ENCODE results near the gene ZNF878.
"Not testable (repeated sequence)": the region's sequence is repeated elsewhere in the genome, so short reads cannot be mapped to it uniquely, and the experiment has no call there.

ZNF878 gene

DNA sequence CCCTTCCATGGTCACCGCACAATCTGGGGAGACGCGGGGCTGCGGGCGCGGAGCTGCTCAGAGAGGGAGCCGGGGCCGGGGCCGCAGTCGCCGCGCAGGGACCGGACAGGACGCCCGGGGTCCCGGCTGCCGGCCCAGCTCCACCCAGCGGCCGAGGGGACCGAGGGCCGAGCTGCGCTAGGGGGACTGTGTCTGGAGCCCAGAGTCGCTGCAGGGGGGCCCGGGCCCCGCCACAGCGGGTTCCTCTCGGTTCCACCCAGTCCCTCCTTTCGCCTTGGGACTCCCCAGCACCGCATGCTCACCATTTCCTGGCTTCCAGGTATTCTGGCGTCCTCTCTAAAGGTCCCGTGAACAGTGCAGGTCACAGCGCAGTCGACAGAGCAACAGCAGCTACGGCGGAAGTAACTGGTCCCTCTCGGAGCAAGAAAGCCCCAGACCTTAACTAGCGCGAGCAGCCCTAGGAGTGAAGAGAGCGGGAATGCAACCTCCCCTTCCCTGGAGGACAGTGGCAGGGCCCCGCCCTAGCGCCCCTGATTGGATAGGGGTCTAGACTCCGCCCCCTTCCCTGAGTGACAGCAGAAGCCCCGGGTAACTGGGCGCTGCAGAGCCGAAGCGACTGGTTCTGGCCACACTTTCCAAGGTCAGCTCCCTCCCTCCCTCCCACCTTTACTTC is at the start of gene ZNF878:
Gene ZNF878, minus strand, starts transcription at position 465 of the 673 bp plus-strand sequence. Its CDS starts 160 bp downstream, at position 305.
- peak; percentile 95 to 96 for DNase-seq

DNA sequence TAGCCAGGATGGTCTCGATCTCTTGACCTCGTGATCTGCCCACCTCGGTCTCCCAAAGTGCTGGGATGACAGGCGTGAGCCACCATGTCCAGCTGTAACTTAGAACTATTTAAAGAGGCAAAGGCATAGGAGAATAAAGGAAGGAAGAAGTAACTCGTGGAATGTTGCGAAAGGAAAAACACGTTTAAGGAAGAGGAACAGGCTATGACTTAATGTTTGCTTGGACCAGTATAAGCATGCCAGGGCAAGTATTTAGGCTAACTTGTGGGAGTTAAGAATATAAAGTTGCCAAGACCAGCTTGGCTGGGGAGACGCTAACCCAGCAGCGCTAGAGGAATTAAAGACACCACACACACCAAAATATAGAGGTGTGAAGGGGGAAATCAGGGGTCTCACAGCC is 45.3 kb upstream of the ZNF878 start:
- DNase-seq, result no peak

- no peak for DNase-seq
Measured at GRCh38 chr19:12095111-12095790, 42.5 kb upstream of the ZNF878 start.

DNA sequence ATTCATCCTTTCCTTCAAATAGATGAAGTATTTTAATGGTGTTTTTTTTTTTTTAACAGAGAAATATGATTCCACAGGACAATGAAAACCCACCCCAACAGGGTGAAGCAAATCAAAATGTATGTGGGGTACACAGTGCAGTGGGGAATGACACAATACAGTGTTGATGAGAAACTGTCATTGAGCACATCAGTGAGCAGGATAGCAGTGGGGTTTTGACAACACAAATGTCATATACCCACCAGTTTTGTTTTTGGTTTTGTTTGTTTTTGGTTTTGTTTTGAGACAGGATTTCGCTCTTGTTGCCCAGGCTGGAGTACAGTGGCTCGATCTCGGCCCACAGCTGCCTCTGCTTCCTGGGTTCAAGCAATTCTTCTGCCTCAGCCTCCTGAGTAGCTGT is 41.0 kb upstream of the ZNF878 start:
- no peak for DNase-seq

DNA sequence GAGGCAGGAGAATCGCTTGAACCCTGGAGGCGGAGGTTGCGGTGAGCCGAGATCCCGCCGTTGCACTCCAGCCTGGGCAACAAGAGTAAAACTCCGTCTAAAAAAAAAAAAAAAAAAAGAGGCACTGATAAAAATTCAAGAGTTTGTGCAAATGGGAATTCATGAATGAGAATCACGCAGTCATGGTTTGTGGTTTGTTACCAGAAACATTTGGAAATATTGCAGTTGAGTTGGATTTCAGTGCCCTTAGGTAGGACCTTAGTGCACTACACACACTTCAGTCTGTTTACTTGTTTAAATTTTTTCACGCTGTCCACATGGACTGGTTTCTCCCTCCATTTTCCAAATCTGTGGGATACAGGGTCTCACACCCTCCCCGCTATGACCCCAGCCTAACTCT is 40.2 kb upstream of the ZNF878 start:
- no peak for DNase-seq

GRCh38 chr19:12092065-12092867 is 39.5 kb upstream of the ZNF878 start:
- DNase-seq, result no peak

DNA sequence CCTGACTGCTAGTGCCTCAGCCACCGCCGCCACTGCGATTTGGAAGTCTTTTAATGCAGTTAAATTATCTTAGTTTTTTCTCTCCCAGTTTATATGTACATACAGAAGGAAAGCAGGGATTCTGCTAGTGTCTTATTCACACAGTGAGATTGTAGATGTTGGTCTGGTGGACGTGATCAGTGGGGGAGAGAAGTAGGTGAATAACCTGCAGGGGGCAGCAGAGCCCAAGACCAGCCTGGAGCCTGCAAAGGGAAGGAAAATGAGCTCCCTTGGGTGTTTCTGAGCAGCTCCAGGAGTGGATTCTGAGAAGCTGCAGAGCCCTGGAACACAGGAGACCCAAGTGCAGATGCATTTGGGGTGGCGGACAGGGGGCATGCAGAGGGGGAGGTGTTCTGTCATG is 38.0 kb upstream of the ZNF878 start:
- DNase-seq, result peak; percentile 6 to 25

GRCh38 chr19:12085074-12085818 is 32.5 kb upstream of the ZNF878 start:
- DNase-seq, result no peak

- DNase-seq, result not testable (repeated sequence)
Measured at GRCh38 chr19:12083336-12083735, 30.6 kb upstream of the ZNF878 start.

- DNase-seq, result no peak
Measured at GRCh38 chr19:12077375-12077774, 24.6 kb upstream of the ZNF878 start.

- DNase-seq, result not testable (repeated sequence)
Measured at GRCh38 chr19:12076331-12076730, 23.6 kb upstream of the ZNF878 start.

GRCh38 chr19:12075538-12076139 is 22.9 kb upstream of the ZNF878 start:
- no peak for DNase-seq

GRCh38 chr19:12064590-12065538 is 12.1 kb upstream of the ZNF878 start, which contains the start of gene ZNF844:
TSS of gene ZNF844 (plus strand) at chr19:12064731. CDS start at chr19:12064874, 143 bp downstream.
- no peak for DNase-seq

DNA sequence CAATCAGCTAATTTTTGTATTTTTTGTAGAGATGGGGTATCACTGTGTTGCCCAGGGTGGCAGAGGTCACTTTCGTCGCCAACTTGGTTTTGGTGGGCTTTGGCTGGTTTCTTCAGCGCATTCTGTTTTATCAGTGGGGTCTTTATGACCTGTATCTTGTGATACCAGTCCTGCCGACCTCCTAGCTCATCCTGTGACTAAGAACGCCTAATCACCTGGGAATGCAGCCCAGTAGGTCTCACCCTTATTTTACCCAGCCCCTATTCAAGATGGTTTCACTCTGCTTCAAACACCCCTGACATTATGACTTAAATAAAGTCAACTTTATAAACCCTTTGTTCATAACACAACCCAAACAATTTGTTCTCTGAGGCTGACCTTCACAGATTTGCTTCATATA is 3.0 kb upstream of the ZNF878 start:
- no peak for DNase-seq

DNA sequence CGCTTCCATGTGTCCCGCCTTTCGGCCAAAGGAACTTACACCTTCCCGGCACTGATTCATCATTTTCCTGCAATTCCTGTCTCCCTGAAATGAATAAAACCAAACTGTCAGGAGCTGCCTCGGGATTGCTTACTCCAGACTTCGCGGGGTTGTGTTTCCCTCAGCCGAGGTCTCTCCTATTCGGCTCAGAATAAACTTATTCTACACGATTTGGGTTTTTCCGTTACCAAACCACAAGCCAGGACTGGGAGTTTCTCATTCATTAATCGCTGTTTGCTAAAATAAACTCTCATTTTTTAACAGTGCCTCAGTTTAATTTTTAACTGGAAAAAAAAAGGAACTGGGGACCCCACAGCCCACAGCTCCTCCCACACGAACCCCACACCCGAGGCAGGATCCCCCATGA is 667 bp downstream of the ZNF878 start:
- peak in 1 of 2 experiments; percentile 12 for DNase-seq

DNA sequence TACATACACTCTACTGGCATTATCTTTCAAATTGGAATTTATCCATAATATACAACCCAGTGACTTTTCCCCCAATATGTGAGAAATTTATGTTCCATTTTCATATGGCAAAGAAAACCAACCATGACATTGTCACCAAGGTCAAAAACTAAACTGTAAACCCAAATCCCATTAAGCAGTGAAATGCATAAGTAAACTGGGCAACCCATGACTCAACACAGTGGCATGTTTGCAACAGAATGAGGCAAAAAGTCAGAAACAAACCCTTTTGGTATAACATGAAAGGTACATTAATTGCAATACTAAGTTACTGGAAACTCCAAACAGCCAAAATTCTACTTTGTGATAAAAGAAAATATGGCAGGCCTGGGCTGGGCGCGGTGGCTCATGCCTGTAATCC is 4.9 kb downstream of the ZNF878 start:
- DNase-seq, result no peak

- no peak for DNase-seq
Measured at GRCh38 chr19:12043752-12044422, 8.9 kb downstream of the ZNF878 start.

DNA sequence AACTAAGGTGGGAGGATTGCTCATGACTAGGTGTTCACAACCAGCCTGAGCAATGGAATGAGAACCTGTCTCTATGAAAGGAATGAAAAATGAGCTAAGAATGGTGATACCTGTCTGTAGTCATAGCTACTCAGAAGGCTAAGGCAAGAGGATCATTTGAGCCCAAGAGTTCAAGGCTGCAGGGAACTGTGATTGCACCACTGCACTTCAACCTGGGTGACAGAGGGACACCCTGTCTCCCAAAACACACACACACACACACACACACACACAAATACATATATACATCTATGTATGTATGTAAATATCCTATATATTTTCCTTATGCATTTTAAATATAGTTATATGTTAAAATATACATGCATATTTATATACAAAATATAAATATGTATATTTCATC is 9.9 kb downstream of the ZNF878 start:
- no peak for DNase-seq

GRCh38 chr19:12035220-12036172 is 17.3 kb downstream of the ZNF878 start, which contains the start of gene ZNF433:
TSS of gene ZNF433 (minus strand) at chr19:12035679. CDS start at chr19:12035539, 140 bp downstream.
- DNase-seq, result peak; percentile 90 to 93
